Endothelial cell of umbilical vein (primary cell): ENCODE measurements around the gene RFNG. TPM values are rescaled to one million over a fixed set of nuclear protein-coding genes. Genes with fewer than 3 reads are reported as not detected.

ENCODE experiments used
- BruUV-seq: library from RNA; stranded (reverse); fragments of 400-500 nt; replicated peaks from 2 replicates; lab custom pipeline; 2021; lab: Mats Ljungman, UMichigan
- CTCF ChIA-PET: fragments of 300-600, 350-600 bp; sonication (Branson Sonifier 250); formaldehyde crosslinking; loops from one replicate; lab custom pipeline; 2021; ENCODE audit warnings: antibody characterized with exemption, inconsistent platforms; lab: Charles Lee
- POLR2A ChIA-PET: fragments of 300-600, 350-600 bp; sonication (Branson Sonifier 250); formaldehyde crosslinking; loops from one replicate; lab custom pipeline; 2021; ENCODE audit warnings: antibody characterized with exemption, inconsistent platforms; lab: Charles Lee
- DNase-seq: peaks from one replicate; pipeline ENCODE4 v3.0.0-alpha.2; 2011; ENCODE audit warnings: low read depth, low spot score
- FAIRE-seq: peaks from 2 replicates; lab custom pipeline; 2011; peaks lifted over from hg19 to GRCh38; lab: Jason Lieb, UNC
- H2AFZ ChIP-seq: 2 replicates; pipeline ENCODE4 v1.6.0; 2012; ENCODE audit warnings: low read depth, low read length, control low read depth, inconsistent platforms
- H3K27ac ChIP-seq: 2 replicates; pipeline ENCODE4 v1.5.1; 2011; ENCODE audit warnings: low read depth, mild to moderate bottlenecking, control low read depth, low read length, moderate library complexity; ENCODE audit not compliant: insufficient read depth
- H3K27me3 ChIP-seq, 2 experiments: 2 replicates each; pipeline versions ENCODE4 v1.6.0 to v1.6.1; 2011; ENCODE audit warnings: low read length in 2 of 2, mixed read lengths in 1 of 2; ENCODE audit not compliant: control insufficient read depth in 2 of 2, insufficient read depth in 2 of 2
- H3K36me3 ChIP-seq, 2 experiments: 2 replicates in 1 of 2; 3 replicates in 1 of 2; pipeline ENCODE4 v1.5.1; 2011; ENCODE audit warnings: low read length in 2 of 2, mild to moderate bottlenecking in 1 of 2, moderate library complexity in 1 of 2; ENCODE audit not compliant: control insufficient read depth in 2 of 2, insufficient read depth in 2 of 2; ENCODE audit errors: extremely low read depth in 1 of 2
- H3K4me1 ChIP-seq: 3 replicates; pipeline ENCODE4 v1.5.1; 2011; ENCODE audit warnings: mild to moderate bottlenecking, low read length; ENCODE audit not compliant: control insufficient read depth, insufficient read depth; ENCODE audit errors: extremely low read depth
- H3K4me2 ChIP-seq: 2 replicates; pipeline ENCODE4 v1.6.1; 2011; ENCODE audit warnings: low read length, control low read depth, mixed read lengths; ENCODE audit not compliant: insufficient read depth
- H3K4me3 ChIP-seq, 3 experiments: fragments of 200-600 bp in 1 of 3; sonication (generic), shearing (Covaris generic) in 1 of 3; replicated peaks in 1 of 3; 2 replicates each; pipeline ENCODE4 v1.5.1; 2011 to 2016; ENCODE audit warnings: control low read depth in 3 of 3, low read length in 3 of 3, mild to moderate bottlenecking in 2 of 3, inconsistent platforms in 1 of 3, low read depth in 1 of 3, moderate library complexity in 1 of 3; ENCODE audit not compliant: insufficient read depth in 1 of 3
- H3K79me2 ChIP-seq: 2 replicates; pipeline ENCODE4 v1.6.0; 2012; ENCODE audit warnings: low read length, inconsistent platforms; ENCODE audit not compliant: control insufficient read depth, insufficient read depth
- H3K9ac ChIP-seq: replicated peaks from 2 replicates; pipeline ENCODE3; 2011; ENCODE audit warnings: low read length, control low read depth; ENCODE audit not compliant: insufficient read depth; ENCODE audit errors: extremely low read depth
- H3K9me1 ChIP-seq: replicated peaks from 3 replicates; pipeline ENCODE4 v1.6.0; 2011; ENCODE audit warnings: mild to moderate bottlenecking, low read length; ENCODE audit not compliant: control insufficient read depth, insufficient read depth; ENCODE audit errors: extremely low read depth
- H3K9me3 ChIP-seq: replicated peaks from 2 replicates; pipeline ENCODE4 v1.5.1; 2012; ENCODE audit warnings: low read length, inconsistent platforms; ENCODE audit not compliant: control insufficient read depth, insufficient read depth
- H4K20me1 ChIP-seq: replicated peaks from 2 replicates; pipeline ENCODE3; 2011; ENCODE audit warnings: mild to moderate bottlenecking, low read length; ENCODE audit not compliant: control insufficient read depth, insufficient read depth; ENCODE audit errors: extremely low read depth
- EZH2 ChIP-seq: IDR thresholded peaks from 2 replicates; pipeline ENCODE4 v1.6.1; 2012; ENCODE audit warnings: borderline replicate concordance, low read depth, mild to moderate bottlenecking, moderate library complexity, low read length, inconsistent platforms; ENCODE audit not compliant: severe bottlenecking
- FOS ChIP-seq: IDR thresholded peaks from 2 replicates; pipeline ENCODE4 v1.6.1; 2011; ENCODE audit warnings: mild to moderate bottlenecking, low read length, moderate library complexity, borderline replicate concordance; ENCODE audit not compliant: insufficient read depth
- GATA2 ChIP-seq: IDR thresholded peaks from 2 replicates; pipeline ENCODE4 v1.7.0; 2011; ENCODE audit warnings: low read depth, mild to moderate bottlenecking, moderate library complexity, mixed read lengths, low read length; ENCODE audit not compliant: insufficient read length, insufficient read depth
- JUN ChIP-seq: IDR thresholded peaks from 2 replicates; pipeline ENCODE4 v1.6.1; 2011; ENCODE audit warnings: borderline replicate concordance, low read depth; ENCODE audit not compliant: insufficient read length, insufficient read depth
- MYC ChIP-seq: IDR thresholded peaks from one replicate; pipeline ENCODE4 v1.6.1; 2011; ENCODE audit warnings: mild to moderate bottlenecking, low read depth, low read length
- POLR2A ChIP-seq: IDR thresholded peaks from 2 replicates; pipeline ENCODE4 v1.6.1; 2012; ENCODE audit warnings: low read depth, mild to moderate bottlenecking, control low read depth, low read length
- POLR2AphosphoS5 ChIP-seq: IDR thresholded peaks from 2 replicates; pipeline ENCODE4 v1.6.1; 2012; ENCODE audit warnings: low read depth, mild to moderate bottlenecking, control low read depth, low read length, moderate library complexity; ENCODE audit not compliant: insufficient read depth
- dilution Hi-C: fragments of 300-500 bp; cut with MboI; formaldehyde crosslinking; loops from one replicate; pipeline ENCODE4 v1.15.0; 2019; ENCODE audit warnings: low sequenced_read_pairs; ENCODE audit not compliant: extremely low pct_ligation_motif_present
- intact Hi-C: fragments of 100-400 bp; cut with micrococcal nuclease; formaldehyde crosslinking; loops from one replicate; pipeline ENCODE4 v1.10.0; 2022
- polyA plus RNA-seq, 4 experiments: library from polyadenylated mRNA; depleted of rRNA in 3 of 4; stranded (reverse) in 3 of 4; unstranded in 1 of 4; fragments of >200 nt; gene quantifications; 2 replicates each; pipeline versions ENCODE4 v1.2.1 to v1.2.3, GENCODE V29; 2011 to 2012; ENCODE audit warnings: missing spikeins in 1 of 4
- total RNA-seq: library from RNA; stranded (reverse); gene quantifications from 2 replicates; pipeline ENCODE4 v1.2.3, GENCODE V29; 2021
- TF ChIP-seq, protein P1 (sequence below), 2 donors: IDR thresholded peaks; 1 replicate in 1 of 2; 2 replicates in 1 of 2; pipeline ENCODE4 v1.5.1; 2011; ENCODE audit warnings: low read length in 2 of 2, mild to moderate bottlenecking in 2 of 2, moderate library complexity in 2 of 2, control low read depth in 1 of 2, inconsistent platforms in 1 of 2, low read depth in 1 of 2; ENCODE audit not compliant: insufficient read depth in 1 of 2; ENCODE audit errors: extremely low read depth in 1 of 2
- TF ChIP-seq, protein P2 (sequence below): IDR thresholded peaks from 2 replicates; pipeline ENCODE4 v1.6.1; 2011; ENCODE audit not compliant: insufficient read depth, insufficient read length

RFNG gene
- total and polyA plus RNA-seq, 2 donors (not counting 3 experiments of a cell fraction or from before 2014, with no cell fraction given): 33.7 to 40.0 TPM

DNA sequence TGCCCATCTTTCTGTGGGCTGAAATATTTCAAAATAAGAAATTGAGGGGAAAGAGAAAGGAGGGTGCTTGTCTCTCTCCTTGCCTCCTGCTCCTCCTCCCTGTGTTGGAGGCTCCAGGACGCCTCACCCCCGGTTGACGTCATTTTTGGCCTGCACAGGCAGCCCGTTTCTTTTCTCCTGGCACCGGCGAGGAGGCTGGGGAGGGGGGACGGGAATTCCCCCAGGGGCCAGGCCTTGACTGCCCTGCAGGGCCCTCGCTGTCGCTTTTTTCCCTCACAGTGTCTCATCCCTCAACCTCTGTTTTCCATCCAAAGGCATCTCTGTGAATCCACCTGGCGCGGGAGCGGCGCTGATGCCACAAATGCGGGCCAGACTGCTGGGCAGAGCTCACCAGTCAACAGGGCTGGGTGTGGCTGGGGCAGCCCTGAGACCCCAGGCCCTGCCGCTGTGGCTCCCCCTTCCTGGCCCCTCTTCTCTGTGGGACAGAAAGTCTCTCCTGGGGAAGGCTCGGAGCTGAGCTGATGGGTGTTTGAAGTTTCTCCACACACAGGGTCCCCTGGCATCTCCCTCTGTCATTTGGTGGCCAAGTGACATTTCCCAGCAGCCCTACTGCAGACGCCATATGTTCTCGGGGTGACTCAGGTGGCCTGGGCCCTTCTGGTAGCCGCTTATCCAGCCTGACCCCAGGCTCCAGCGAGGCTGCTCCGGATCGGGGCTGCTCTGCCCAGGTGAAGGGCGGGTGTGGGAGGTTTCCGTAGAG, 45.0 kb downstream of the RFNG start:
- no peak for TF ChIP-seq FOS
- no peak for TF ChIP-seq POLR2AphosphoS5
- no peak for TF ChIP-seq JUN
- TF ChIP-seq, protein P1, sequence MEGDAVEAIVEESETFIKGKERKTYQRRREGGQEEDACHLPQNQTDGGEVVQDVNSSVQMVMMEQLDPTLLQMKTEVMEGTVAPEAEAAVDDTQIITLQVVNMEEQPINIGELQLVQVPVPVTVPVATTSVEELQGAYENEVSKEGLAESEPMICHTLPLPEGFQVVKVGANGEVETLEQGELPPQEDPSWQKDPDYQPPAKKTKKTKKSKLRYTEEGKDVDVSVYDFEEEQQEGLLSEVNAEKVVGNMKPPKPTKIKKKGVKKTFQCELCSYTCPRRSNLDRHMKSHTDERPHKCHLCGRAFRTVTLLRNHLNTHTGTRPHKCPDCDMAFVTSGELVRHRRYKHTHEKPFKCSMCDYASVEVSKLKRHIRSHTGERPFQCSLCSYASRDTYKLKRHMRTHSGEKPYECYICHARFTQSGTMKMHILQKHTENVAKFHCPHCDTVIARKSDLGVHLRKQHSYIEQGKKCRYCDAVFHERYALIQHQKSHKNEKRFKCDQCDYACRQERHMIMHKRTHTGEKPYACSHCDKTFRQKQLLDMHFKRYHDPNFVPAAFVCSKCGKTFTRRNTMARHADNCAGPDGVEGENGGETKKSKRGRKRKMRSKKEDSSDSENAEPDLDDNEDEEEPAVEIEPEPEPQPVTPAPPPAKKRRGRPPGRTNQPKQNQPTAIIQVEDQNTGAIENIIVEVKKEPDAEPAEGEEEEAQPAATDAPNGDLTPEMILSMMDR (IDR thresholded peaks at IDR 0.05; ENCODE audit: extremely low read depth in 1 of 2, insufficient read depth in 1 of 2, low read depth in 1 of 2, low read length in 2 of 2): no peak
- TF ChIP-seq, protein P2, sequence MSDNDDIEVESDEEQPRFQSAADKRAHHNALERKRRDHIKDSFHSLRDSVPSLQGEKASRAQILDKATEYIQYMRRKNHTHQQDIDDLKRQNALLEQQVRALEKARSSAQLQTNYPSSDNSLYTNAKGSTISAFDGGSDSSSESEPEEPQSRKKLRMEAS: no peak
- TF ChIP-seq MYC: no peak
- no peak for TF ChIP-seq GATA2
- TF ChIP-seq EZH2: no peak
- no peak for TF ChIP-seq POLR2A
- H3K79me2 ChIP-seq: no peaks in the 10 kb centered on the region
- no peaks in the 10 kb centered on the region for H3K9me3 ChIP-seq
- H3K9me1 ChIP-seq: no peaks in the 10 kb centered on the region
- H4K20me1 ChIP-seq: no peaks in the 10 kb centered on the region
- no peaks in the 10 kb centered on the region for H3K27me3 ChIP-seq
- dilution Hi-C loops: no loop called here
- POLR2A ChIA-PET: no interaction called here
- BruUV-seq: no TSS peak
- no peak overlapping the region for H2AFZ ChIP-seq
- no peak overlapping the region for H3K4me2 ChIP-seq
- peaks cover 13% of the 10 kb centered on the region for H3K4me1 ChIP-seq
- no peak overlapping the region for H3K27ac ChIP-seq
- CTCF ChIA-PET: no interaction called here
- DNase-seq (no peak), FAIRE-seq (no peak)
- H3K9ac ChIP-seq: no peak overlapping the region
- H3K4me3 ChIP-seq: no peak overlapping the region
- intact Hi-C loops: no loop called here
- no peaks in the 10 kb centered on the region for H3K36me3 ChIP-seq
